NCI-H526 (cell line): ENCODE data around the gene BABAM2.

ENCODE experiments used
- DNase-seq, 2 experiments: peaks; one replicate each; lab custom pipeline; 2025; lab: John Stamatoyannopoulos, UW

The BABAM2 gene

DNA sequence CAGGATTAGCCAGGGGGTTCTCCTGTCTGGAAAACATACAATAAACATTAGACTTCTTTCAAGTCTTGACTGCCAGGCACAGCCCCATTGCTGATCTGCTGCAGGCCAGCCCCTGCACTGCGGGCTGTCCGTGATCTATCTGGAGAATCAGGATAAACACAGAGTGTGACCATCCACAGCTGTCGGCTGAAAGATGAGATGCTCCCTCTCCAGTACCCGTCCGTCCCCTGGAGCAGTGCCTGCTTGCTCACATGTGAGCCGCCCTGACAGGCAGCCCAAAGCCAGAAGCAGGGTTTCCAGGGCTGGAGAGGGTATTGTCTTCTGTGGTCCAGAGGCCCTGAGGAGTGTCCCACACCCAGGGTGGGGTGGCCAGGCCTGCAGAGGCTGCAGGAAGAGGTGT, 456.1 kb downstream of the BABAM2 start:
- DNase-seq: no peak

- no peak for DNase-seq
Observed at GRCh38 chr2:28347193-28347592, 456.7 kb downstream of the BABAM2 start.

DNA sequence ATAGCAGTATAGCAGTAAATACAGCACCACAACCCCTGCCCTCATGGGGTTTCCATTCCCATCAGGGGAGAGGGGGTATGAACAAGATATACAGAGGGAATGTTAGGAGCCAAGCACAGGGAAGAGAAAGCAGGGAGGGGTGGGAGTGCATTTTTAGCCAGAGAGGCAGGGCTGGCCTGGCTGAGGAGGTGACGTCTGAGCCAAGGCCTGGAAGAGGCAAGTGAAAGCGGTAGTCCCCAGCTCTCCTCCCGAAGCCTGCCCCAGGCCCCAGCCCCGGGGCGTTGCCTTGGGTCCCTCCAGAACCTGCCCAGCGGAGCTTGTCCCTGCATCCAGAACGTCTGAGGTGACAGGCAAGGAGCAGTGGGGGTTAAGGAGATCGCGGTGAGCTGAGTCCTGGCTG, 457.1 kb downstream of the BABAM2 start:
- DNase-seq: no peak

- no peak for DNase-seq
Observed at GRCh38 chr2:28348149-28348567, 457.6 kb downstream of the BABAM2 start.

DNA sequence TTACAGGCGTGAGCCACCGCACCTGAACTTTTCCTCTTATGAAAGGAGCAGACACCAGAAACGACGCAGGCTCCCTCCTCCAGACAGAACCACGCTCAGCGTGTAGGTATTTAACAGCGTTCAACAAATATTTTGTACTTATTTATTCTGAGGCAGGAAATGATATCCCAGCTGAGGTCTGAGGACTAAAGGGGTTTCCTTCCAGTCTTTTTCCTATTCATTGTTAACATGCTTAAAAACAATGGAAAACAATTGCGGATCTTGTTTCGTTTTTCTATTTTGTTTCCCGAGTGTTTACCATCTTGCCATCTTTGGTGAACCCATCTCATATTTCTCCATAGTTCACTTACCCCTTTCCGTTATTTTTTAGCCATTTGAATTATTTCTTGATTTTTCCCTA, 458.4 kb downstream of the BABAM2 start:
- DNase-seq: no peak

- DNase-seq: no peak
Observed at GRCh38 chr2:28349546-28350165, 459.1 kb downstream of the BABAM2 start.

DNA sequence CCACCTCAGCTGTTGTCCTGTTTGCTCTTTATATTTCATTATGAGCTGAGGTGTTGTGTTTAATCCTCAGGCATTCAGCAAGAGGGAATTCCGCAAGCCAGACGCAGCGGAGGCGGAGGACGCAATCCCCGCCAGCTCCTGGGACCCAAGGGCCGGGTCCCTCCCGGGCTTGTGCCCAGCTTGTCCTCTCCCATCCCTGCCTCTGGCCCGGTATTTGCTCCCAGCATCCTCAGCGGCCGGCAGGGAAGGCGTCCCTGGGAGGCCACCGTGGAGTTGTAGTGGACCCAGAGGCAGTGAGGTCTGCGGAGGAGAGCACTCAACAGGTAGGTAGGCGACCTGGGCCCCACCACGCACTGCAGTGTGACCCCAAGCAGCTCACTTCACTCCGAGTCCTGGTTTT, 459.7 kb downstream of the BABAM2 start:
- DNase-seq: no peak

DNA sequence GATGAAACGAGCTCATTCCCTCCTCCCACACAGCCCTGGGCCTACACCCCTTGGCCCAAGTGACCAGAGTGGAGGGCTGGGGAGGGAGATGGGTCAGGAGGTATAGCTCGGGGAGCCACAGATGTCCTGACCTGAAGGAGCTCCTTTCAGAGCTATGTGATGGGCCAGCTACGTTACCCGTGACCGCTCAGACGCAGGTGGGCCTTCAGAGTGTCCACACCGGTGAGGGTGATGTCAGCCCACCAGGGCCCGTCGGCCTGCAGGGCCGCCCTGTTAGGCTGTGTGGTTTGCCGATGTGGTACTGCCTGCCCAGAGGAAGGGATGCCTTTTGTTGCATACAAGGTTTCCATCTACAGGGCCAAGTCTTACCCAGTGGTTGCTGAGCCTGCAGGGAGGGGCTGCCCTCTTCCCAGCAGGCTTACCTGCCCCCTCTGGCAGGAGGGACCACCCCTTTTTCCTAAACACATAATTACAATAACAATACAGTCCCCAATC, 460.3 kb downstream of the BABAM2 start:
- DNase-seq: no peak

DNA sequence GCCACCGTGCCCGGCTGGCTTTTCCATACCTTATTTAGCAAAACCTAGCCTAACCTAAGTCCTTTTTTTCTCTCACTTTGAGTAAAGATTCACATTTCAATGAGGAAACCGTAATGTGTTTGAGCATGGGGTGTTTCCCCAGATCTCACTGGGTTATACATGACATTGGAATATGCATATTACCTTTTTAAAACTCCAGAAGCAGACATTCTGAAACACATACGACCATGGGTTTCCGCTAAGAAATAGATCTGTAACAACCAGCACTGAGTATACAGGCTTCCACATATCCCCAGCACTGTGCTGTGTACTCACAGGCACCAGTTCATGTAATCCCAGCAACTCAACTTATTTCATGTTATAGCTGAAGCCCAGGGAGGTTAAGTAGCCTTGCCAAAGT, 461.1 kb downstream of the BABAM2 start:
- DNase-seq: no peak

DNA sequence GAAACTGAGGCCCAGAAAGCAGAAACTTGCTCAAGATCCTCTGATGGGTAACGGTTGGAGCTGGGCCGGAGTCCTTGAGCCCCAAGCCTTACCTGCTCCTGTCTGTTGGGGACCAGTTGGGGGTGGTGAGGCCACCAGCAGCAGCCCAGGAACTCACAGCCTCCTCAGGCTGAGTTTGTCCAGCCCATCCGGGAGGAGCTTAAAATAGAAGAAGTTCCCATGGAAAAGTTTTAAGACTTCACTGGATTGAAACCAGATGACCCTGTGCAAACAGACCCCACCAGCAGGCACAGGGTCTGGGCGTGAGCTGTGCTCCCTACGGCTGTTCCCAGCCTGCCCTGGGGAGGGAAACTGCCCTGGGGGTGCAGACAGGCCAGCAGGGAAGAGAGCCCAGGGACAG, 461.6 kb downstream of the BABAM2 start:
- no peak for DNase-seq

DNA sequence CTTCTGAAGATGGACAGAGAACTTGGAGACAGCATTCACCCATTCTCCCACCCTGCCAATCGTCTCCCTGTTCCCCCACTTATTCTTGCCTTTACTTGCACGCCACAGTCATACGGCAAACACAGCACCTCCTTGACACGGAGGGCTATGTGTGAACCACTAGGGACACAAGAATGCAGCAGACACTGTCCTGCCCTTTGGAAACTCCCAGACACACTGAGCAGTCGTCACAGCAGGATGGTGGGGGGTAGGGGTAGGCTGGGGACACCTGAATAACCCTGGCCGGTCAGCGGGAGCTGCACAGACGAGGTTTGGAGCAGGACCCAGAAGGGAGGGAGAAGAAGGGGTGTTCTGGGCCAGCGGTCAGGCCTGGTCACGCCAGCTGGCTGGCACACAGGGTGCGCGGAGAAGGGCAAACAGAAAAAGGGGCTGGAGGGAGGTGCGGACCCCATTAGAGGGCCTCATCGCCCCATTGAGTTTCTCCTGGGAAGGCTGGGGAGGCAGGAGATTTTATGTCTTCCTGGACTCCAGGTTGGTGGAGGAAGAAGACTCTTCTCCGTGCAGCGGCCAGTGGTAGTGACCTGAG, 462.2 kb downstream of the BABAM2 start:
- no peak for DNase-seq

- no peak for DNase-seq
Observed at GRCh38 chr2:28354920-28355520, 464.5 kb downstream of the BABAM2 start.

- DNase-seq: no peak
Observed at GRCh38 chr2:28355521-28356094, 465.1 kb downstream of the BABAM2 start.

GRCh38 chr2:28356095-28356911, 465.8 kb downstream of the BABAM2 start:
- no peak for DNase-seq

DNA sequence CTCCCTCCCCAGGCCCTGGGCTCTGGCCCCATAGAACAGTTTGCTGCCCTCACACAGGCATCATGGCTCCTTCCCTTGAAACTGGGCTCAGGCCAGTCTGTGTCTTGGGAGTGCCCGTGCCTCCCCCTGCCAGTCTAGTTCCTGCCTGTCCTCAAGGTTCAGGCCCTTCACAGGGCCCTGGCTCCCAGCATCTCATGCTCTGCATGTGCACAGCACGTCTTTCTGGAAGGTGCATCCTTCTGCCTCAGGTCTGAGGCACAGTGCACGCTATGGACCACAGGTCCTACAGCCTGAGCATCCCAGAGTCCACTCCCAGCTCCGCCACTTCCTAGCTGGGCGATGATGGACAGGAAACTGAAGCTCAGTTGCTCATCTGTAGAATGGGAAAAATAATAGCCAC, 466.5 kb downstream of the BABAM2 start:
- no peak for DNase-seq

GRCh38 chr2:28357948-28358667, 467.6 kb downstream of the BABAM2 start:
- DNase-seq: no peak

GRCh38 chr2:28358668-28359201, 468.2 kb downstream of the BABAM2 start:
- DNase-seq: no peak

DNA sequence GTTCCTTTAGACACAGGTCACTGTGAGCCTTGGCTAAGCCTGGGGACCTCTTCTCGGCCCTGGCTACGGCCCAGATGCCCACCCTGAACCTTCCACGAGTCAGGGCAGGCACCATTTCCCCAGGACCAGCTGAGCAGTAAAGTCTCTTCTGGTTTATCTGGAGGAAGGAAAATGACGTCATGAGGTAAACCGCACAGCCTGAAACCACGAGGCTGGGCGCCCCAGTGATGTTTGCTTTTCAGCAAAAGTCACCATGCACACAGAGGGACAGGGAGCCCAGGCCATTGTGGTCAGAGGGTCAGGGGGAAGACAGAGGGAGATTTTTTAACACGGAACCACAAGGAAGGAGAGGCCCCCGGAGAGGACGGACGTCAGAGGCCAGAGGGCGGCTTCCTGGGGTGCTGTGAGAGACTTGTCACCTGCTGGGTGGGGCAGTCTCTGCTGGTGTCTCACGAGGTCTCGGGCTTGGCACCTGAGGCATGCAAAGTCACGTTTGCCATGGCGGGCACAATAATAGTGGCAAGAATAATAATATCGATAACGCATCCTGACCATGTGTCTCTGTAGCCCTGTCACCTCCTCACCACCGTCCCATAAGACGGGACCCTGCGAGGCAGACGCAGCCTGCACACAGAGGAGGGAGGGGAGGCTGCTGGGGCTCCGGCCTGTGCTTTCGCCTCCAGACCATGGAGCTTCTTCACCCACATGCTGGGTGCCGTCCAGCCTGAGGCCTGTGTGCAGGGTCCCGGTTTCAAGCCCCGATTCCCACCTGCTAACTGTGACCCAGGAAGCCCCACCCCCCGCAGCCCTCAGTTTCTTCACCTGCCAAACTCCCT, 468.9 kb downstream of the BABAM2 start:
- no peak for DNase-seq

DNA sequence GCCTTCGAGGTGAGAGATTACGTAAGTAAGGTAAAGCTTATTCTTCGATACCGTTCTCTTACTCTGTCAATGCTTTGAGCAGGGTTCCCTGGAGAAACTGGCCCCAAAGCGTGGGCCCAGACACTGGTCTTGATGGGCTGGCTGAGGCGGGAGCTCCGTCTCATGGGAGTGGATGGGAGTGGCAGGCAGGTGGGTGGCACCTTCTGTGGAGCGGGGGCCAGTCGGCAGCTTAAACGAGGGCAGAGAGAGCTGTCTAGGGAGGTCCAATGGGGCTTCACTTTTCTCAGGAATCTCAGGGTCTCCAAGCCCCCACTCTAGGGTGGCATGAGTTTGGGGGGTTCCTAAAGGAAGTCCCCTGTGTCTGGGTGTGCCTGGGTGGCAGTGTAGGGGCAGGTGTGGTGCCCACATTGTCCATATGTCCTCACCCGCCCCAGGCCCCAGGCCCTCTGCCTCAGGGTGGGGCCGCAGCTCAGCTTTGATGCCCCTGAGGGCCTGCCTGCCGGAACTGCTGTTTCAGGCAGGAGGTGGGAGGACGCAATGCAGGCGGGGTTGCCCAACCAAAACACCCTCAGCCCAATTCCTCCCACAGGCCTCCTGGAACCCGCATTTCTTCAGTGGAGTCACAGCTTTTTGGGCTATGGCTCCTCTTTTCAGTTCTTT, 469.7 kb downstream of the BABAM2 start:
- no peak for DNase-seq

- no peak for DNase-seq
Observed at GRCh38 chr2:28360718-28361293, 470.3 kb downstream of the BABAM2 start.
